Endothelial cell (in vitro differentiated cells): ENCODE data around the gene TREX2. TPM values are rescaled to one million over a fixed set of nuclear protein-coding genes. Genes with fewer than 3 reads are reported as not detected.

Source experiments
- DNase-seq: peaks from one replicate; pipeline ENCODE4 v3.0.0; 2021; ENCODE audit warnings: low spot score
- H3K27ac Mint-ChIP-seq: one replicate; pipeline ENCODE4 v1.8.0; 2021; ENCODE audit warnings: mixed read lengths, inconsistent platforms; ENCODE audit not compliant: unreplicated experiment
- H3K27me3 Mint-ChIP-seq: one replicate; pipeline ENCODE4 v1.8.0; 2021; ENCODE audit warnings: mild to moderate bottlenecking, moderate library complexity, mixed read lengths, inconsistent platforms; ENCODE audit not compliant: unreplicated experiment
- H3K36me3 Mint-ChIP-seq: one replicate; pipeline ENCODE4 v1.8.0; 2021; ENCODE audit warnings: mild to moderate bottlenecking, low read depth, mixed read lengths, inconsistent platforms; ENCODE audit not compliant: unreplicated experiment
- H3K4me1 Mint-ChIP-seq: one replicate; pipeline ENCODE4 v1.8.0; 2021; ENCODE audit warnings: mild to moderate bottlenecking, mixed read lengths, inconsistent platforms; ENCODE audit not compliant: unreplicated experiment
- H3K4me3 Mint-ChIP-seq: one replicate; pipeline ENCODE4 v1.8.0; 2021; ENCODE audit warnings: mild to moderate bottlenecking, mixed read lengths, inconsistent platforms; ENCODE audit not compliant: unreplicated experiment
- H3K9me3 Mint-ChIP-seq: one replicate; pipeline ENCODE4 v1.8.0; 2021; ENCODE audit warnings: mixed read lengths, inconsistent platforms; ENCODE audit not compliant: unreplicated experiment
- total RNA-seq: library from RNA; stranded (reverse); fragmentation: NEBNext Ultra II Directional; extraction: Animal tissue kit (Norgen Biotek cat#: 25700); gene quantifications from one replicate; pipeline ENCODE4 v1.2.1, GENCODE V29; 2021; ENCODE audit not compliant: unreplicated experiment
- TF ChIP-seq, protein P1 (sequence below): fragments of 200-600 bp; sonication (generic); IDR thresholded peaks from one replicate; pipeline ENCODE4 v1.5.0; 2021; ENCODE audit warnings: antibody characterized with exemption; ENCODE audit not compliant: unreplicated experiment

The TREX2 gene
- total RNA-seq, 1 donor from 2014 or later = 1.5 TPM

DNA sequence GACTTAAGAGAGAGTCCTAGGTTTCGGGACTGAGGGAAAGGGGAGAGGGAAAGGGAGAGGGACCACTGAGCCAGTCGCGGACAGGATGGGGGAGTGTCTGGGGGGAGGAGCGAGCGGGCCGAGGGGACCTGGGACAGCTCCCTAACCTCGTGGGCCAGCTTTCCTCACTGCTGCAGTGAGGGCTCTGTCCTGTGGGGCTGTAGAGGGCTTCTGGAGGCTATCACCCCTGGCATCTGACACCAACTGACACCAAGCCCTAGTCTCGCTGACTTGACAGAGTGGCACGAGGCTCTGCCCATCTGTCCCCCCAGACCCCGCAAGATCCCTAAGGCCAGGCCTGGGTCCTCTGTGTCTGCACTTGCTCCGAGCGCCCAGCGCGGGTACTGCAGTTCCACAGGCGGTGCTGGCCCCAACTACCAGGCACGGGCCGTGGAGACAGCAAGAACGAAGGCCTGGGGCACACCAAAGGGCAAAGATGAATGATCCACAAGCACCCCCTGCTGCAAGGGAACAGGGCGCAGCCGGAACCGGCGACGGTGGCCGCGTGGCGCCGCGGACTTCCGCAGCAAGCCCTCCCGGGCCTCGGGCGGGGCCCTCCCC, 24.1 kb upstream of the TREX2 start:
- peaks cover 14% of the 10 kb centered on the region for H3K4me1 Mint-ChIP-seq
- H3K4me3 Mint-ChIP-seq = peak overlapping the region; percentile 86
- peaks cover 5% of the 10 kb centered on the region for H3K27me3 Mint-ChIP-seq
- H3K27ac Mint-ChIP-seq = no peak overlapping the region
- DNase-seq = peak; percentile 40
- TF ChIP-seq, protein P1, sequence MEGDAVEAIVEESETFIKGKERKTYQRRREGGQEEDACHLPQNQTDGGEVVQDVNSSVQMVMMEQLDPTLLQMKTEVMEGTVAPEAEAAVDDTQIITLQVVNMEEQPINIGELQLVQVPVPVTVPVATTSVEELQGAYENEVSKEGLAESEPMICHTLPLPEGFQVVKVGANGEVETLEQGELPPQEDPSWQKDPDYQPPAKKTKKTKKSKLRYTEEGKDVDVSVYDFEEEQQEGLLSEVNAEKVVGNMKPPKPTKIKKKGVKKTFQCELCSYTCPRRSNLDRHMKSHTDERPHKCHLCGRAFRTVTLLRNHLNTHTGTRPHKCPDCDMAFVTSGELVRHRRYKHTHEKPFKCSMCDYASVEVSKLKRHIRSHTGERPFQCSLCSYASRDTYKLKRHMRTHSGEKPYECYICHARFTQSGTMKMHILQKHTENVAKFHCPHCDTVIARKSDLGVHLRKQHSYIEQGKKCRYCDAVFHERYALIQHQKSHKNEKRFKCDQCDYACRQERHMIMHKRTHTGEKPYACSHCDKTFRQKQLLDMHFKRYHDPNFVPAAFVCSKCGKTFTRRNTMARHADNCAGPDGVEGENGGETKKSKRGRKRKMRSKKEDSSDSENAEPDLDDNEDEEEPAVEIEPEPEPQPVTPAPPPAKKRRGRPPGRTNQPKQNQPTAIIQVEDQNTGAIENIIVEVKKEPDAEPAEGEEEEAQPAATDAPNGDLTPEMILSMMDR = no peak
- no peaks in the 10 kb centered on the region for H3K36me3 Mint-ChIP-seq
- H3K9me3 Mint-ChIP-seq = no peaks in the 10 kb centered on the region

DNA sequence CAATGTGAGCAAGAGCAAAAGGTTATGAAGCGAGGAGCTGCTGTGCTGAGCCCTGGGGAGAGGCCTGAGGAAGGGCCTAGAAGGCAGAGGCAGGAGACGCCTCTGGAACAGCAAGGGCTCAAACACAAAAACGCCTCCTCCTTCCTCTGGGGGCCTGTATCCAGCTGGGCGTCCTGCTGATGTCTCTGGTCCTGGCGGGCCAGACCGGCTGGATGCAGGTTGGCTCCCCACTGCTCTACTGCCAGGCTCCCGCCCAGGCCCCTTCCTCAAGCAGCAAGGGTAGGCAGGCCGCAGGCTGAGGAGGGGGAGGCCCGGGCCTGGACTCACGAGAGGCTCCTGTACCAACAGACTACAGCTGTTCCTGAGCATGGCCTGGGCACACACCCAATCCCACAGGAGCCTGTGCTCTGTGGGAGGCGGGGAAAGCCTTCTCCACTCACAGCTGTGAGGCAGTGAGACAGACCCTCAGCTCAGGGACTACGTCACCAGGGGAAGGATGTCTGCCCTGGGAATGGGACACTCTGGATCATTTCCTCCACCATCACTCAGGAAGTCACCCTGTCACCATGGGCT, 22.2 kb upstream of the TREX2 start:
- Mint-ChIP-seq H3K36me3 (no peaks in the 10 kb centered on the region), H3K9me3 (no peaks in the 10 kb centered on the region), H3K4me3 (no peak overlapping the region), H3K4me1 (peaks cover 11% of the 10 kb centered on the region), H3K27ac (peak overlapping the region; percentile 42), H3K27me3 (peaks cover 5% of the 10 kb centered on the region)
- TF ChIP-seq, protein P1 = no peak
- DNase-seq = no peak

DNA sequence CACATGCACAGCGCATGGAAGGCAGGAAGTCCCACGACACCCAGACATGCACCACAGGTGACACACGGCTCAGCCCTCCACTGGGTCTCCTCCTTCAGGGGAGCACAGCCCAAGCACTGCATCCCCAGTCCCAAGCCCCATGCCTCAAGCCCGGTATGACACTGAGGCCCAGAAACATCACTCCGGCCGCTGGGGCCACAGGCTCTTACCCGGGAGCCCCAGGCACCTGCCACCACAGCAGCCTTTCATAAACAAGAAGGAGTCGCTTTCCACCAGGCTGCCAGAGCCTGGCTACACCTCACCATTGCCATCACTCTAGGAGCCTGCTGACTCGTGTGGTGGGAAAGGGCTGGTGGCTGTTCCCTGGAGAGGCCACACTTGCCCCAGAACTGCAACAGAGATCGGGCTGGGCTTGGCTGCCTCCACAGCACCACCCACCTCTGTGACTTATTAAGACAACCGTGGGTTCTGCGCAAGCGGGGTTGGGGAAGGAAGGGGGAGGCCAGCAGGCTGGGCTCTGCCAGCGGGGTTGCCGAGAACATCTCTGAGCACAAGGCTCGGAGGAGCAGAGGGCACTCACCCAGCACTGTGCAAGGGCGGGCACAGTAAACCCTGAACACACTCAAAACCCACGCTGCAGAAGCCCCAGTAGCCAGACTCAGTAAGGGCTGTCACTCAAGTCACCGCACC, 20.0 kb upstream of the TREX2 start:
- DNase-seq = no peak
- Mint-ChIP-seq H3K4me3 (no peak overlapping the region), H3K36me3 (peaks cover 6% of the 10 kb centered on the region), H3K27me3 (peaks cover 8% of the 10 kb centered on the region), H3K4me1 (peaks cover 11% of the 10 kb centered on the region), H3K9me3 (no peaks in the 10 kb centered on the region), H3K27ac (no peak overlapping the region)
- TF ChIP-seq, protein P1 = no peak

GRCh38 chrX:153464116-153464515, 18.3 kb upstream of the TREX2 start:
- H3K4me1 Mint-ChIP-seq = peaks cover 11% of the 10 kb centered on the region

More at GRCh38 chrX:153464116-153464515, 18.3 kb upstream of the TREX2 start:
- Mint-ChIP-seq H3K36me3 (peaks cover 6% of the 10 kb centered on the region), H3K4me3 (no peak overlapping the region), H3K27me3 (peaks cover 8% of the 10 kb centered on the region), H3K27ac (no peak overlapping the region), H3K9me3 (no peaks in the 10 kb centered on the region)
- TF ChIP-seq, protein P1 = no peak
- DNase-seq = no peak
